GM21367 (cell line): Measurements from ENCODE around the gene TRAPPC3L.

Experiments used
- ATAC-seq: cut with Tn5 transposase; IDR thresholded peaks from one replicate; pipeline ENCODE4 v1.9.1; 2021; ENCODE audit not compliant: unreplicated experiment

TRAPPC3L gene

GRCh38 chr6:116560130-116560529, 14.6 kb upstream of the TRAPPC3L start:
- ATAC-seq, result no peak

DNA sequence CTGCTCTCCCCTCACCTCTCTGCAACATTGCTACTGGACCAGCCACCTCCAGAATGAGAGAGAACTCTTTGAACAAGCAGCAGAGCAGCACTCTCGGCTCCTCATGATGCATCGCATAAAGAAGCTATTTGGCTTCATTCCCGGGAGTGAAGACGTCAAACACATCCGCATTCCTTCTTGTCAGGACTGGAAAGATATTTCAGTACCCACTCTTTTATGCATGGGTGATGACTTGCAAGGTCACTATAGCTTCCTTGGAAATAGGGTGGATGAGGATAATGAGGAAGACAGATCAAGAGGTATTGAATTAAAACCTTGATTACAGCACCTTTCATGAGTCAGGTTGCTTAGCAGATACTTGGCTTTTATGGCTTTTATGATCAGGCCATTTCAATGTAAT, 12.4 kb upstream of the TRAPPC3L start:
- ATAC-seq, result no peak

GRCh38 chr6:116556814-116557415, 11.4 kb upstream of the TRAPPC3L start:
- ATAC-seq, result no peak

DNA sequence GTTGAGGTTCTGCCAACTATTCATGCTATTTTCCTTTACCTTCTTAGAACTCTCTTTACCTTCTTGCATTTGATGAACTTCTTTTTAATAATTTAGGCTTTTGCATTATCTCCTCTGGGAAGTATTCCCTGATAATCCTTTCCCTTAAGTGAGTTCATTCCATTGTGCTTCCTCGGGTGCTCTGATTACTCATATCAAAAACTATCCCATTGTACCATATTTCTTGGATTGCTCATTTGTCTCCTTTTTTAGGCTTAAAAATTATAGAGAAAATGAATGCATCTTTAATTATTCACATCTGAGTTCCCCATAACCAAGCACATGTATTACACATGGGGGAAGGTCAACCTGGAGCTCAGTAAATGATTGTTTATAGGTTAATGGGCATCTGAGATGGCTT, 10.6 kb upstream of the TRAPPC3L start:
- no peak for ATAC-seq

- no peak for ATAC-seq
Observed at GRCh38 chr6:116553451-116553850, 8.0 kb upstream of the TRAPPC3L start, which contains the start of gene CALHM4. Gene CALHM4 (plus strand): TSS chr6:116553751. CDS start chr6:116553794, 43 bp downstream.

GRCh38 chr6:116550796-116551195, 5.3 kb upstream of the TRAPPC3L start:
- ATAC-seq, result no peak

- ATAC-seq, result no peak
Observed at GRCh38 chr6:116547358-116547757, 1.9 kb upstream of the TRAPPC3L start.

DNA sequence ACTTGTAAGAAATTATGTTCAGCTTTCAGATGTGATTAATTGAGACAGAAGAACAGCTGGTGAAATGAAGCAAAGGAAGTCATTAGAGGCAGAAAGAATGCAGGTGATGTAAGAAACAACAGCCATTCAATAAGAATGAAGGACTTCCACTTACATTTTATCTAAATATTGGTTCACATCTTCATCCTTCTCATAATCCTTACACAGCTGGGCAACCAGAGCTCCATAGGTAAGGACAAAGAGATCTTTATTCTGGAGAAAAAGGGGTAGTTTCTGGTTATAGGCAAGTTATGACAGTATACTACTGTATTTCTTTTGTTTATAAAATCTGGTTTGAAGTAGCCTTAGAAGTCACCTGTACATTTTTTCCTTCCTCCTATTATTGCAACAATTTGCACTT, 2.3 kb downstream of the TRAPPC3L start:
- ATAC-seq, result no peak

GRCh38 chr6:116542426-116542825, 3.1 kb downstream of the TRAPPC3L start:
- ATAC-seq, result no peak

DNA sequence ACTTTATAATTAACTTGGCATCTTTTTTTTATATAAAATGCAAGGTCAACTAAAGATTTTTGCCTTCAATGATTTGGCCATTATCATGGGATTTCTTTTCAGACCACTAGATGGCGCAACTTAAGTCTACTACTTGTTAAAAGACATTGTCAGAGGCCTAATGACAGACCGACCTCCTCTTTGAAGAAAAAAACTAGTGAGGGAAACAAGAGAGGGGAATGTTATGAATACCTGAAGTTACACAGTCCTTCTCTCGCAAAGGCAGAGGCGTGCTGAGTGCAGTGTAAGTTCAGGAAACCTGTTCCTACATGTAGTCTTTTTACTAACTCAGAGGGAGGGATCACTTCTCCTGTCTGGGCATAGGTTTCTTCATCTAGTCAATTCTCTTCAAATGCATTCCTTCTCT, 9.3 kb downstream of the TRAPPC3L start:
- peak; percentile 53 for ATAC-seq

DNA sequence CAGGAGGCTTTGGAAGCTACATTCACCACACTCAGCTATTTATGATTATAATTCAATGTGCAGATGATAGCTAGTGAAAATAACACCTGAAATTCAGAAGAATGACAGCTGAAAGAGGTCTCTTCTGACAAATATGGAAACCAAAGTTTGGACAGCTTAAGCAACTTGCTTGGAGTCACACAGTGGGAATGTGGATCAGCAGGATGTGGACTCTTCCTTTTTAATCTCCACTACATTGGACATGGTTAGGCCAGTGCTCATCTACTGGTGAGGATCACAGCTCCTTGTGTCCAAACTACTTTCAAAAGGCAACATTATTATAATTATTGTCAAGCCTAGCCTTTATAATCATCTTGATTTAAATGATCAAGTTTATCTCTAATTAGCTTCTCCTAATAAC, 10.4 kb downstream of the TRAPPC3L start:
- no peak for ATAC-seq

- ATAC-seq, result no peak
Observed at GRCh38 chr6:116533233-116533957, 12.1 kb downstream of the TRAPPC3L start.

- ATAC-seq, result peak; percentile 69
Observed at GRCh38 chr6:116531675-116532570, 13.6 kb downstream of the TRAPPC3L start.

GRCh38 chr6:116530436-116530835, 15.0 kb downstream of the TRAPPC3L start:
- ATAC-seq, result no peak

GRCh38 chr6:116529466-116530290, 15.8 kb downstream of the TRAPPC3L start:
- no peak for ATAC-seq

GRCh38 chr6:116528780-116529179, 16.7 kb downstream of the TRAPPC3L start:
- ATAC-seq, result no peak

DNA sequence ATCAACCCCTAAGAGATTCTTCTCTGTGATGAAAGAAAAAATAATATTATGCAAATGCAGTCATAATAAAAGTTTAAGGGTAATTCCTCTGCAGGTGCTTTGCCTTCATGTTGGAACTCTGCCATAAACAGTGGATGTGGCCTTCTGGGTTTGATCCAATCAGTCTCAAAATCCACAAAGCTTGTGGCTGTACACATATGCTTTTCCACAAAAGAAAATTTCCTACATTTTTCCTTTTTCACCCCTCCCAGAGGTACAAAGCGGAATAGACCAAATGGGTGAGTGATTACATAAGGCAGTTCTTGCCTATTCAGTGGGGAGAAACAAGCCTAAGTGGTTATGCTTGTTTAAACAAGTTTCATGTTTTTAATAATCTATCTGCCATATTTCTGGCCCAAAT, 17.4 kb downstream of the TRAPPC3L start:
- ATAC-seq, result no peak

- ATAC-seq, result no peak
Observed at GRCh38 chr6:116524236-116524635, 21.2 kb downstream of the TRAPPC3L start.

- no peak for ATAC-seq
Observed at GRCh38 chr6:116522896-116523295, 22.6 kb downstream of the TRAPPC3L start.

GRCh38 chr6:116518621-116519368, 26.7 kb downstream of the TRAPPC3L start:
- ATAC-seq, result no peak
